AML-193 (cell line): ENCODE results near the gene TSPAN9.
A peak's percentile ranks its signal among the peaks of the same experiment; 100 is the strongest.

Source experiments
- DNase-seq, 2 experiments: peaks; one replicate each; lab custom pipeline; 2025; lab: John Stamatoyannopoulos, UW

Gene TSPAN9, protein sequence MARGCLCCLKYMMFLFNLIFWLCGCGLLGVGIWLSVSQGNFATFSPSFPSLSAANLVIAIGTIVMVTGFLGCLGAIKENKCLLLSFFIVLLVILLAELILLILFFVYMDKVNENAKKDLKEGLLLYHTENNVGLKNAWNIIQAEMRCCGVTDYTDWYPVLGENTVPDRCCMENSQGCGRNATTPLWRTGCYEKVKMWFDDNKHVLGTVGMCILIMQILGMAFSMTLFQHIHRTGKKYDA

DNA sequence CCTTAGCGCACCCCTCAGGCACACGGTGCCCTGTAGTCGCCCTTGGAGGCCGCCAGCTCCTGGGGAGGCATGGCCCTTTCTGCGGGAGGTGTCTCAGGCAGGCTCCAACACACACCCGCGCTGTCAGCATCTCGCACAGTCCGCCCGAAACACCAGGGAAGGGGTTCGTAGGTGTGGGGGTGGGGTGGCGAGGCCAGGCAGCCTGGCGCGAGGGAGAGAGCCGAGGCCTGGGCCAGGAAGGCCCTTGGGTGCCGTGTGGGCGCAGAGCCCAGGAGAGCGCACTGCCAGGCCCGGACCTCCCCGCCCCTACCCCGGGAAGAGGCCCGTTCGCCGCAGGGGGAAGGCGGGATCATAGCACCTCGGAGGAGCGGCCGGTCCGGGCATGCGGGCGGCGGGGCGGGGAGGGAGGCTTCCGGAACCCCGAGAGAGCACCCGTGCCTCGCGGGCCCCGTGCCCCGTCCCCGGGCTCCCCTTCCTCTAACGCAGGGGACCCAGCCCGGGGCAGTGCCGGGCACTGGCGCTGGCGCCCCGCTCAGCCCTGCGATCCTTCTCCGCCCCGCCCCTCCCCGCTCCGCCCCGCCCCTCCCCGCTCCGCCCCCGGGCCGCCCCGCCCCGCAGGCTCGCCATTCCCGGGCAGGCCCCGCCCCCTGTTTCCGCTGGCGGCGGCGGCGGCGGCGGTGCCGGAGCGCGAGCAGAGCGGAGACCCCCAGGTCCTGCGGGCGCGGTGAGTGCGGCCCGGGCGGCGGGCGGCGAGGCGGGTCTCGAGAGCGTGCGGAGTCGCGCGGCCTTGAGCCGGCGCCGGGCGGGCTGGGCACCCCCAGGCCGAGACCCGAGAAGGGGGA is at the start of gene TSPAN9:
TSS of gene TSPAN9 (plus strand) at position 650 of the 842 bp plus-strand sequence. CDS start 123,815 bp downstream, outside the sequence.
- DNase-seq = peak in 1 of 2 experiments; percentile 2

DNA sequence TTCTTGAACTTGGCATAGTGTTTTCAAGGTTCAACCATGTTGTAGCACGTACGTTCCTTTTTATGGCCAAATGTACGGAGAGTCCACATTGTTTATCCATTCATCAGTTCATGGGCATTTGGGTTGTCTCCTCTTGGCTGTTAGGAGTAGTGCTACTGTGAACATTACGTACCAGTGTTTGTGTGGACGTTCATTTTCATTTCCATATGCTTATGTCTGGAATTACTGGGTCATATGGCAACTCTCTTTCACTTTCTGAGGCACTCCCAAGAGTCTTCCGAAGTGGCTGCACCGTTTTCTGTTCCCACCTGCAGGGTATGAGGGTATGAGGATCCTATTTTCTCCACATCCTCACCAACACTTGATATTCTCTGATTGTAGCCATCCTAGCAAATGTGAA is 49.1 kb upstream of the TSPAN9 start:
- no peak for DNase-seq

DNA sequence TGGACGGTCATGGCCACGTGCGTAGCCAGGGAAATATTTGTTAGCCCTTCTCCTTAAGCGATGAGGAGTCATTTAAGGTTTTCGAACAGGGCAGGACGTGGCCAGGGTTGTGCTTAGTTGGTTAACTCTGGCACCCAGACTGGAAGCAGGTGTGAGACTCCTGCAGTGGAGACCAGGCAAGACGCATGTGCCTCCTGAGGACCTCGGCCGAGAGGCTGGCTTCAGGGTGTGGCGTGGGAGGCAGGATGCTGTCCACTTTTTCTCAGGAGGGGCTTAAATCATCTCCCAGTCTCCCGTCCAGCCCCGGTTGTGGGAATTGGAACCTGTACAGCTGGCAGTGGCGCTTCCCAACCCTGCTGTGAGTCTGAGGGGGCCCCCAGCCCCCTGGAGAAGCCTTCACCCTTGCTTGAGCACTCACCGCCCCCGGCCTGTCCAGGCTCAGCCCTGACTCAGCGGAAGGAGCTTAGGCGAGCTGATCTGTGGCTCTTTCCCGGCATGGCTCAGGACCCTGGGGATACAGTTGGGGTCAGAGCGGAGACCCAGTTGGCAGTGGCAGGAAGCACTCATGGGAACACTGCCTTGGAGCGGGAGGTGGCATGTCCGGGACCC is 46.3 kb upstream of the TSPAN9 start:
- DNase-seq = no peak

- no peak for DNase-seq
These were observed 45.0 kb upstream of the TSPAN9 start for GRCh38 chr12:3032161-3032560.

GRCh38 chr12:3032770-3033538 is 44.2 kb upstream of the TSPAN9 start:
- no peak for DNase-seq

DNA sequence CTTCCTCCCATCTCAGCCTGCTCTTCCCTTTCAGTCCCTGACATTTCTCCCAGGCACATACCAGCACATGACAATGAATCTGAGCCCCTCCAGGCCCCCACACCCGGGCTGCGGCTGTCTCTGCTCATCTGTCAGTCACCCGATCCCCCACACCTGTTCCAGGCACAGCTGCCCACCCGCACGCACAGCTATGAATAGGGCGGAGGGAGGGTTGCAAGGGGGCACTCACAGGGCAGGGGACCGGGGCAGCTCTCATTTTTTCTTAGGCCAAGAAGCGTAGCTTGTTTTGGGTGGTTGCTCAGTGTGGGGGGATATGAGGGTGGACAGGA is 43.7 kb upstream of the TSPAN9 start:
- DNase-seq = no peak

DNA sequence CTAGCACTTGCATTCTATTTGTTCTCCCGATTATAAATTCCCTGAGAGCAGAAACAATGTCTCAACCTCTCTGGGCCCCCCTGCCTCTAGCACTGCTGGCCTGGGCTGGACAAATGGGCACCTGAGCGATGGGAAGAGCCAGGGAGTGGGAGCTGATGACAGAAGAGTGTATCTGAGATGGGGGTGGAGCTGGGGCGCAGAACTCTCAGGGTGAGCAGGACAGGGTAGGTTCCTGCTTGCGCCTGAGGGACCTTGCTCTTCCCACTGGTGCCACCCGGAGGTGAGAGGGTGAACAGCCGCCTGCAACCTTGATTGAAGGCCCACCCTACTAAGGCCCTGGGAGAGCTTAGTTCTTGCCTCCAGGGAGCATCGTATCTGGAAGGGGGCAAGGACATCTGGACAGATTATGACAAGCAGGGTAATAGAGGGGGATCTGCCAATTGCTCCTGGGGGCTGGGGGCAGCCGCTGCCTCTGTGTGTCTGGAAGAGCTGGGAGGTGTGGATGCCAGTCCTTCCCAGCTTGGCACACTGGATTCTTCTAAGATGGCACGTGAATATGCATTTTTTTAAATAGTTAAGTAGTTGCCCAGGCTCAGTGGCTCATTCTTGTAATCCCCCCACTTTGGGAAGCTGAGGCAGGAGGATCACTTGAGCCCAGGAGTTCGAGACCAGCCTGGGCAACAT is 43.0 kb upstream of the TSPAN9 start:
- peak; percentile 26 to 49 for DNase-seq

DNA sequence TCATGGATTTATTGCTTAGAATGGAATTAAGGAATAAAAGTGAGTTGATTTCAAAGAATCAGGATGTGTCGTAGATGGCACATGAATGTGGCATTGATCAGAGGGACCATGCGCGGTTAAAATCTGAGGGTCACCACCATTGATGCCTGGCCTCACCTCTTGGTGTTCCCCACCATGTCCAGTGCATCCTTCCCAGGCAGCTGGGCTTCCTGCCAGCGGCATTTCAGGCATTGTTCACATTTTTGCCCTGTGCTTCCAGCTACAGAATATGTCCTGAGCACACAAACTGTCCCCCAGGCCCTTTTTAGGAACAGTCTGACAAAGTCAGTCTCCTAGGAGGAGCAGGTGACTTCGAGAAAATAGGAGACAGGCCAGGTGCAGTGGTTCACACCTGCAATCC is 42.0 kb upstream of the TSPAN9 start:
- DNase-seq = no peak

DNA sequence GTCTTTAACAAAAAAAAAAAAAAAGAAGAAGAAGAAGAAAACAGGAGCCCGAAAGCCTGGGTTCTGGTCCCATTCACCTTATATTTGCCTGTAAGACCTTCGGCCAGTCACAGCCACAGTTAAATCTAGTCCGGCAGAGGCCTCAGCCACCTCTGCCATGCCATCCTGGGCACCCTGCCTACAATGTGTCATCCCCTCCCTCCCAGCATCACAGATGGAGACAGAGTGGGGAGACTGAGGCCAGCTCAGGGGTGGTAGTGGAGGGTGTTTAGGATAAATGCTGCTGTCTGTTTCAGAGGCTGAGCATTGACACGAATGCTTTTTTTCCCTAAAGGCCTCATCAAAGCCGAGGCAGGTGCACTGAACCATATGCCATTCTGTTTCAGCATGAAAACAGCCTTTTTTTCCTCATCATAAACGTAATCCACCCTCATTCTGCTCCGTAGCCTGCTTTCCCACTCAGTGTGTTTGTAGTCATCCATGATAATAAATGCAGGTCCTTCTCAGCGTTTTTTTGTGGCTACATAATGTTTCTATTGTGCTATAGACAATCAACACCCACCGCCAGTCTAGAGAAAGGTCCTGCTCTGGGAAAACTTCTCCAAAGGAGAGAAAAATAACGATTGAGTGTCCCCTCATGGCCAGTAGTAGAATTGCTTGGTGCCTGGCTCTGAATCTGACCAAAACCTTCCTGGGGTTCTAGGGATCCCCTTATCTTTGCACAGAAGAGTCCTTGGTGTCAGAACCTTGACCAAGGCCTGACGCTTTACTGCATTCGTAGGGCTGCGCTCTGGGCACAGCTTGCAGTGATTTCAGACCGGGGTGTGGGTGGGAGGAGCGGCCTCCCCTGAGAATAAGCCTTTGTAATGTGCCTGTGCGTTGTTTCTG is 41.1 kb upstream of the TSPAN9 start:
- peak in 1 of 2 experiments; percentile 8 for DNase-seq

DNA sequence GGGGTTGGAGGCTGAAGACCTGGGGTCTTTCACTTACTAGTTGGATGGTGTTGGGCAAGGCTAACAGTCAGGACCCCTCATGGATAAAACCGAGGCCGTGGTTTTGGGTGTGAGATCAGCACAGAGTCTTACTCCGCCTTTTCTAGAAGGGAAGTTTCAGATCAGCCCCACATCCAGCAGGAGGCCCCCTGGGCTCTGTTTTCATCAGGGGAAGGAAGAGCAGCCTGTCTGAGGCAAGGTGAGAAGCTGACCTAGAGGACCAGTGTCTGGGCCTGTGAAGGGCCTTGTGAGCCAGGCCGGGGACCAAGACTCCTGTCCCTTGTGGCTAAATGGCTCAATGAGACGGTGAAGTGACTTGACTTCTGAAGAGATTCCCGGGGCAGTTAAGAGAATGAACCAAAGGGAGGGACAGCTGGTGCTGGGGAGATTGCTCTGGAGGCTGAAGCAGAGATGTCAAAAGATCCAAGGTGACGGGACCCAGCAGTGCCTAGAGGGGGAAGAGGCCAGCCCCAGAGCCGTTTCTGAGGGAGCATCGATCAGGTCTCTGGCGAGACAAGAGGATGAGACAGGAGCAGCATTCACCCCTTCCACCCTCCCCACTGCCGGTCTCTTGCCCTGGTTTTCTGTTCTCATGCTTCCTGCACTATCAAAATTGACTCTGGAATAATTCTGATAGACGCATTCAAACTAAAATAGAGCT is 40.1 kb upstream of the TSPAN9 start:
- DNase-seq = no peak

DNA sequence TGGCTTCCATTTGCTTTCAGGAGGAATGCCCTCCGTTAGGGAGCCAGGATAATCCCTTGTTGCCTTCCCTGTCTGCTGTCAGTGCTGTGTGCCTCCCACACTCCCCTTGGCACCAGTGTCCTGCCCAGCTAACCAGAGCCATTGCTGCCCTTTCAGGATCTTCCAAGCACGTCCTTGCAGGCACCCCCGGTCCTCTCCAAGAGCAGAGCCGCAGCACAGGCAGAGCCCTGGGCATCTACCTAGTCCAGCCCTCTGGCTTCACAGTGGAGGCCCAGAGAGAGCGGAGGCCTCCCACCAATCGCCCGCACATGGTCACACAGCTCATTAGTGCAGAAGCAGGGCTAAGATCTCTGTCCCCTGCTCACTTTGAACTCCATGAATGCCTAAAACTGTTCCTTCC is 39.0 kb upstream of the TSPAN9 start:
- DNase-seq = no peak

- DNase-seq = no peak
These were observed 38.2 kb upstream of the TSPAN9 start for GRCh38 chr12:3038926-3039510.

- DNase-seq = no peak
These were observed 37.0 kb upstream of the TSPAN9 start for GRCh38 chr12:3040026-3040656.

GRCh38 chr12:3040663-3041544 is 36.3 kb upstream of the TSPAN9 start:
- DNase-seq = no peak

- DNase-seq = peak; percentile 76
These were observed 35.5 kb upstream of the TSPAN9 start for GRCh38 chr12:3041558-3042164.

GRCh38 chr12:3042394-3042793 is 34.8 kb upstream of the TSPAN9 start:
- DNase-seq = no peak

GRCh38 chr12:3042826-3043225 is 34.4 kb upstream of the TSPAN9 start:
- no peak for DNase-seq

- no peak for DNase-seq
These were observed 33.8 kb upstream of the TSPAN9 start for GRCh38 chr12:3043406-3043805.
